NCI-H1694 (cell line): ENCODE data around the gene POFUT1.

Experiments
- DNase-seq: peaks from one replicate; lab custom pipeline; 2025; lab: John Stamatoyannopoulos, UW

Gene POFUT1

DNA sequence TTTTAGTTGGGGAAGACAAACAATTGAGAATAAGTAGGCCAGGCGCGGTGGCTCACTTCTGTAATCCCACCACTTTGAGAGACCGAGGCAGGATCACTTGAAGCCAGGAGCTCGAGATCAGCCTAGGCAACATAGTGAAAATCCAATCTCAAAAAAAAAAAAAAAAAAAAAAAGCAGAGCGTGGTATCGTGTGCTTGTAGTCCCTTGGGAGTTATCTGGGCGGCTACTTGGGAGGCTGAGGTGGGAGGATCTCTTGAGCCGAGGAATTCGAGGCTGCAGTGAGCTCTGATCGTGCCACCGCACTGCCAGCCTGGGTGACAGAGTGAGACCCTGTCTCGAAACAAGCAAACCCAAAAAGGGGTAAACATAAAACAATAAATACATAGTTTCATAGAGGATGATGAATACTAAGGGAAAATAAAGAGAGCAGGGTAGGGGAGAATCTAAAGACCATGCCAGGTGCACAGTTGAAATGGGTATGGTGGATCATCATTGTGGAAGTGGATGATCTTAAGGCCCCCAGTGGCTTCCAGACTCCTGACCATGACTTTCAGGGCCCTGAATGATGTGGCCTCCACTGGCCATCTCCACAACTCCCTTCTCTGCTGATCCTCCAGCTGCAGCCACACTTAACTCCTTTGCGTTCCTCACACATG lies 947 bp downstream of the POFUT1 start:
- no peak for DNase-seq

- no peak for DNase-seq
These were observed 2.3 kb downstream of the POFUT1 start for GRCh38 chr20:32209850-32210605.

DNA sequence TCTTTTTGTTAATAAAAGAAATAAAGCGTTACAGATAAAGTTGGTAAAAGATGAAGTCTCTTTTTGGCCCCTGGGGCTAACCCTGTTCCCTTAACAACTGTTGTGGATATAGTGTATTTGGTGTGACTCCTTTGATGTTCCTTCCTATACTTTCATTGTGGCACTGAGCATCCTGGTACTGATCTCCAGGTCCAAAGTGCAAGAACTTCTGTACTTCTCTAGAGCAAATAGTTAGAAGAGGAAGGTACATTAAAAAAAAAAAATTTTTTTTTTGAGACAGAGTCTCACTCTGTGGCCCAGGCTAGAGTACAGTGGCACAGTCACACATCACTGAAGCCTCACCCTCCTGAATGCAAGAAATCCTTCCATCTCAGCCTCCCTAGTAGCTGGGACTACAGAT lies 6.2 kb downstream of the POFUT1 start:
- DNase-seq, result no peak

GRCh38 chr20:32215147-32215546 lies 7.5 kb downstream of the POFUT1 start:
- DNase-seq, result no peak

DNA sequence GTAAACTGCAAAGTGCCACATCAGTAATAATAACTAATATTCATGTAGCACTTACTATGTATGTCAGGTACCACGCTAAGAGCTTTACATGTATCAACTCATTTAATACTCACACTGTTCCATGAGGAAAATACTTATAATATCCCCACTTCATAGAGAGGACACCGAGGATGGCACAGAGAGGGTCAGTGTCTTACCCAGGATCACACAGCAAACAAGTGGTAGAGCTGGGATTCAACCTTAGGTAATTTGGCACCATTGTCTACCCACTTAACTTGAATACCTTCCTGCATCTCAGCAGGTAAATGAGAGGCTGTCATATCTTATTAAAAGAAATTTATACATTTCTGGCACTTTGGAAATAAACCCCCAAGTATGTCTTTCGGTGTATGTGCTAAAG lies 8.0 kb downstream of the POFUT1 start:
- DNase-seq, result no peak

- no peak for DNase-seq
These were observed 8.8 kb downstream of the POFUT1 start for GRCh38 chr20:32216179-32217142.

GRCh38 chr20:32218156-32218900 lies 10.6 kb downstream of the POFUT1 start:
- DNase-seq, result no peak

DNA sequence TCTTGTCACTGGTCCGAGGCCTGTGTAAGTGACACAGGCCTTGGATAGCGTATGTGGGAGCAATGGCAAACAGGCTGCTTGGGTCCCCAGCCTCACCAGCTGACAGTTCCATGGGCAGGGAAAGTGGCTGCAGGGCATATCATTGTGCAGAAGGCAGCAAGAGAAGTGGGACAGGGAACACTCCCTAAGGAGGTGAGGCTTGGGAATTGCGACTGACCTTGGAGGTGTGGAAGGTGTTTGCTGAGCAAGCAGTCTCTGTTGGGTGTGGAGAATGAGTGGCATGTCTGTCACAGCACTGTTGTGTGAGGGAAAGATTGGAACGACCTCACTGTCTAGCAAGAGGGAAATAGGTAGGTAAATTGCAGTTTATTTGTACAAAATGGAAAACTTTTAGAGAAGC lies 16.8 kb downstream of the POFUT1 start:
- no peak for DNase-seq

- DNase-seq, result no peak
These were observed 18.7 kb downstream of the POFUT1 start for GRCh38 chr20:32226391-32226790.

DNA sequence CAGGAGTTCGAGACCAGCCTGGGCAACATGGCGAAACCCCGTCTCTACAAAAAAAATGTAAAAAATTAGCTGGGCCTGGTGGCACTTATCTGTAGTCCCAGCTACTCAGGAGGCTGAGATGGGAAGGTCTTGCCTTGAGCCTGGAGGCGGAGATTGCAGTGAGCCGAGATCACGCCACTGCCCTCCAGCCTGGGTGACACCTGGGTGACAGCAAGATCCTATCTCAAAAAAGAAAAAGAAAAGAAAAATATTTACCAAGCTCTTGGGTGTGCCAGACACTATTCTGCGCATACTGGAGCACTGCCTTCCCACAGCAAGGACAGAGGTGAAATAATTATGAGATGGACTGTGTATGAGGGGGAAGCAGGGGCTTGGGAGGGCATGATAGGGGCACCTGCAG lies 19.6 kb downstream of the POFUT1 start:
- DNase-seq, result no peak

DNA sequence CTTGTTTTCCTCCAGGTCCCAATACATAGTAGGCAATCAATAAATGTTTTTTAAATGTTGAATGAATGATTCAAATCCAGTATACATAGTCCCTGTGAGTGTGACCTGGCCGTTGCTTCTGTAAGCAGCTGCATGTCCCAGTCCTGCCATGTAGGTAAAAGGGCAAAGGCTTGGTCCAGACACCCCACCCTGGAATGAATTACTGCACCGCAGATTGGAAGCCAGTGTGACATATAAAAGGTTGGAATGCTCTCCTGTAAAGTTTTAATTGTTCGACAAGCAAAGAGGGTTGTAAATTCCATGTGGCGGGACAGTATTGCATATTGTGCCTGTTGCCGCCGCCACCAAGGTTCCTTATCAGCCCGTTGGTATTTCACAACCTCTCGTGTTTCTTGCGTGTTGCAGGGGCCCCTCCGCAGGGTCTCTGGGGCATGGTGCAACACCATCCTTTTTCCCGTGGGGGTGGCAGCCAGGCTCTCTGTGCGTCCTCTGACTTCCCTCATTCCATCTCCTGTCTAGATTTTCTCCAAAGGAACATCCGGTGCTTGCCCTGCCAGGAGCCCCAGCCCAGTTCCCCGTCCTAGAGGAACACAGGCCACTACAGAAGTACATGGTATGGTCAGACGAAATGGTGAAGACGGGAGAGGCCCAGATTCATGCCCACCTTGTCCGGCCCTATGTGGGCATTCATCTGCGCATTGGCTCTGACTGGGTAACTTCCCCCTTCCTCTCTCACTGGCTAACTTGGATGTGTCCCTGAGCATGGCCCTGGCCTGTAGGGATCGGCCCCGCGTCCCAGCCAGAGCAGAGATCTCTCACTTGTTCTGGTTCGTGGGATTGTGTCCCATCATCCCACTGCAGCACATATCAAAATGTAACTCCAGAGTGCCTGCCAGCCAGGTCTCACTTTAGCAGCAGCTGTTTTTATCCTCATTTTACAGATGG lies 20.3 kb downstream of the POFUT1 start:
- no peak for DNase-seq

GRCh38 chr20:32229251-32229747 lies 21.6 kb downstream of the POFUT1 start:
- no peak for DNase-seq

- DNase-seq, result no peak
These were observed 23.0 kb downstream of the POFUT1 start for GRCh38 chr20:32230707-32231106.

DNA sequence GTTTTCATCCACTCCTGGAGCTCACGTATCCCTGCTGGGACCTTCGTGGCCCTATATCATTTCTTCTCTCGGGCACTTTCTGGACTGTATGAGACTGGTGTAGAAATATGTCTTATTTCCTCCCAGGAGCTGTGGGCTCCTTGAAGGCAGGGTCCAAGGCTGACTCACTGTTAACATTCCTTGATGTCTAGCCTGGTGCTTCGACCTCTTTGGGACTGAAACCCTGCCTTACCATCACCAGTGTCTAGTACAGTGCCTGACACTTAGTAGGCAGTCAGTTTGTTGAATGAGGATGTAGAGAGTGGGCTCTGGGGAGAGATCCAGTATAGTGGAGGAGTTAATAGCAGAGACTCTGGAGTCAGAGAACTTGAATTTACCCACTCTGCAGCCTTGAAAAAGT lies 23.6 kb downstream of the POFUT1 start:
- DNase-seq, result no peak

- no peak for DNase-seq
These were observed 24.2 kb downstream of the POFUT1 start for GRCh38 chr20:32231847-32232246.

- DNase-seq, result no peak
These were observed 24.7 kb downstream of the POFUT1 start for GRCh38 chr20:32232326-32232886.

GRCh38 chr20:32233286-32233685 lies 25.6 kb downstream of the POFUT1 start:
- DNase-seq, result no peak

DNA sequence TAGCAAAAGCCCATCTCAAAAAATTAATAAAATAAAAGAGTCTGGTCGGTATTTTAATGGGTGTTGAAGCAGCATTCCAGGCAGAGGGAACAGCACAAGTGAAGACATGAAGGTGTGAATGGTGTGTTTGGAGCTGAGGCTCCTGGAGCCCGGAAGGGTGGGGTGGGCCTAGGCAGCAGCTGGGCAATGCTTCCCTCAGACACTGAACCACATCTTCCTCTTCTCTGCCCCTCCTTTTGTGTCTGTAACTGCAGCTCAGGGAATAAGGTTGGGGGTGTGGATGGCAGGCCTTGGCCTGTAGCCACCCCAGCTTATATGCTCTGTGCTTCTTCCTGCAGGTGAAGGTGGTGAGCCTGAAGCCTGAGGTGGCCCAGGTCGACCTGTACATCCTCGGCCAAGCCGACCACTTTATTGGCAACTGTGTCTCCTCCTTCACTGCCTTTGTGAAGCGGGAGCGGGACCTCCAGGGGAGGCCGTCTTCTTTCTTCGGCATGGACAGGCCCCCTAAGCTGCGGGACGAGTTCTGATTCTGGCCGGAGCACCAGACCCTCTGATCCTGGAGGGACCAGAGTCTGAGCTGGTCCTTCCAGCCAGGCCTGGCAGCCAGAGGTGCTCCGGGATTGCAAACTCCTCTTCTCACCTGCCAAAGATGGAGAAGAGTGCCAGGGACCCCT lies 26.6 kb downstream of the POFUT1 start:
- no peak for DNase-seq

- no peak for DNase-seq
These were observed 27.8 kb downstream of the POFUT1 start for GRCh38 chr20:32235331-32236047.
